Measurements from ENCODE around the gene USF3.

Gene USF3

DNA sequence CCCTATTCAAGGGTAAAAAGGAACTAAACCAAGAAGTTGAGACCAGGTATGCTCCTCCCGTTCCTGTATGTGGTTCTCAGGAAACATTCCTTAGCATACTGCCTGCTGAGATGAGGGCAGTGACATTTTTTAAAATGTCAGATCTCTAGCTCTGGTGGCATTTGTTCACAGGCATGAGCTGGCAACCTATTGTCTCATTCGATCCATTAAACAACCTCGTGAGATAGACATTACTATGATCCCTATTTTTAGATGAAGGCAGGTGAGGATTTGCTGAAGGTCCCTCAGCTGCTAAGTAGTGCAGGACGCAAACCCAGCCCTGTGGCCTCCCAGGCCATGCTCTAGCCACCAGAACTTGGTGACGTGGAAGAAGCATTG is 89.2 kb downstream of the USF3 start:
- no peak for DNase-seq (ENCODE audit: low read depth)

DNA sequence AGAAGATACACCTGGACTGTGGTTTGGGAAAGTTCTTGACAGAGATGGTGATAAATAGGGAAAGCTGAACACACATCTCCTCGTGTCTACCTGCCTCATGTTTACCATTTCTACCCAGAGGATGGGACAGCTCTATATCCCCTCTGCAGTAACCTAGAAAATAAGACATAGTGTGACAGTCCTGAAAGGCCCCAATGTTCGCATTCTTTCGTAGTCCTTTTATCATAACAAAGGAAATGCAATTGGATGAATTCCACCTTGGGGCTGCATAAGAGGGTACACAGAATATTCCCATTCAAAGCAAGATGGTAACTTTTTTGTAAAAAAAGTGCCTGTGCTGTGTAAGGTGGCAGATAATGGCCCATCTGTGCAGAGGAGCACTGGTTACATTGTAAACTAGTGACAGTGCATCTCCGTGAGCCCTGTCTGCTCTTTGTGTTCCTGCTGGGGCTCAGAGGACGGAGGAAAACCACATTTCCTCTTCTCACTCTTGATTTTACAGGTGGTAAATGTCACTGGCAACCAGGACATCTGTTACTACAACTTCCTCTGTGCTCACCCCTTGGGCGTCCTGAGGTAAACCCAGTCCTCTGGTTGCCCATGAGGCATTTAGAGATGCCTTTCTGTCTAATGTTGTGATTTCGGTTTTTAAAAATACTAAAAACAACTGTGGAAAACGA is 89.8 kb downstream of the USF3 start:
- DNase-seq (ENCODE audit: low read depth) = no peak

DNA sequence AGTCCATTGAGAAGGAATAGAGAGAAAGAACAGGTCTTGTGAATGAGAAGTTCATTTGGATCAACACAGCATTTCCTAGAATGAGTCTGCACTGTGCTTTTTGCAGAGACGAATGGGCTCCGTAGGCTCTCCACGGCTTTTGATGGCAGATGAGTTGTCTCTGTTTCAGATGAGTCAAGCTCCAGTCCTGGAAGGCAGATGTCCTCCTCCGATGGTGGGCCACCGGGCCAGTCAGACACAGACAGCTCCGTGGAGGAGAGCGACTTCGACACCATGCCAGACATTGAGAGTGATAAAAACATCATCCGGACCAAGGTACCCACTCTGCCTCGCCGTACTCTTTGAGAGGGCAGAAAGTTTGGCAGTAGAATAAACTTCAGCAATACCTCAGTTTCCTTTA is 93.6 kb downstream of the USF3 start:
- no peak for DNase-seq (ENCODE audit: low read depth)

DNA sequence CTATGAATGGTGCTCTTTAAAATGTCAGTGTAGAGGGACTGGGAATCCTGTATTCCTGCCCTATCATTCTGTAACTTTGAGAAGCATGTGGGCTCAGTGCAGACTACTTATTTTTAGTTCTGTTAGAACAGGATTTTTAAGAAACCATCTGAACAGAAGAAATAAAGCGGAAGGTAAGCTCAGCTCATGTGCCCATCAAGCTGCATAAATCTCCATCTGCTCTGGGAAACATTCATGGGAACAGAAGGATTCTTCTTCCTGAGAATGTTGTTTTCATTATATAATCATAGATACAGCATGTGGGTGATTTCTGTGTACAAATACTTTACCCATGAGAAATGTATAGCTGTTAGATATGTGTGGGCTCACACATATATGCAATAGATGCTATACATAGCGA is 94.2 kb downstream of the USF3 start:
- DNase-seq (ENCODE audit: low read depth) = no peak

DNA sequence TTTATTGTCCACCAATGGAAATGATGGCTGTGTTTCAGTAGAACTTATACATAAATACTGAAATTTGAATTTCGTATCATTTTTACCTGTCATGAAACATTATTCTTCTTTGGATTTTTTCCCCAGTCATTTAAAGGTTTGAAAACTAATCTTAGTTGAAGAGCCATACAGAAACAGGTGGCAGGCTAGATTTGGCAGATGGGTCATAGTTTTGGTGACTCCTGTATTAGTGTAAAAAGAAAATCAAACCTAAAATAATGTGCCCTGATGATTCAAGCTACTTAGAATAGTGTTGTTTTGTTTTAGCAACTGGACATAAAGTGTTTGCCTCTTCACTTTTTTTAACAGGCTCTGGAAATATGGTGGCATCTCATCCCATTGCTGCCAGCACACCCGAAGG is 95.2 kb downstream of the USF3 start:
- no peak for DNase-seq (ENCODE audit: low read depth)

DNA sequence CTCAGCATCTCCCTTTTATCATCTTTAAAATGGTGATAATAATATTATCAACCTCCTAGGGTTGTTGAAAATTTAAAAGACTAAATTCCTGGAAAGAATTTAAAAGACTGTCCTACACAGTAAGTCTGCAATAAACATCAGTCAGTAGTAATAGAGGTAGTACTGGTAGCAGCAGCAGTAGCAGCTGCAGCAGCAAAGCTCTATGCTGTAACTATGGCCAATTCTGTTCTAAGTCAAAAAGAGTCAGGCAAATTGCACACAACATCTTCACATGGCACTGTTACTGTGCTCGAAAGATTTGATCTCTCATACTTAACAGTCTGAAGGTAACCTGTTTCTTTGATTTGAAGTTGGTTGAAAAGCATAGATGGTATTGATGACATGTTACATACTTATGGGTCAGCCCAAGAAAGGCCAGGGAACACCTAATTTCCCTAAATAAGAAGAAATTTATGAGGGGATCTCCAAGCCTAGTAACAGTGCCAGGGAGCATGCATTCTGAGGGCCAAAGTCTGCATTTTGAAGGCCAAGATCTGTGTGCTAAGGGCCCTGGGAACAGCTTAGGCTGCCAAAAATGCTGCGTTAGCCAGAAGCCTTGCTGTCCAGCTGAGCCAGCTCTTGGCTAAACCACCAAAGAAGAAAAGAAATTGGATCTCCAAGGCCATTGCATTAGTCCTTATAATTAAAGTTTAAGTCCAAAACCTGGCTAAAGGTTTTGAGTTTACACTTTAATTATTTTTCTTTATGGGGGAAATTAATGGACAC is 95.8 kb downstream of the USF3 start:
- DNase-seq (ENCODE audit: low read depth) = no peak

All from T follicular helper cell (primary cell).